Left ventricle myocardium inferior (tissue), 1 donor: ENCODE measurements around the gene LLCFC1. TPM values are rescaled to one million over a fixed set of nuclear protein-coding genes. Genes with fewer than 3 reads are reported as not detected.

Source experiments
- DNase-seq: peaks from one replicate; pipeline ENCODE4 v3.0.0-alpha.2; 2020
- H3K27ac ChIP-seq: fragments of 200-600 bp; replicated peaks from 2 replicates; pipeline ENCODE4 v1.8.0; 2021
- H3K27me3 ChIP-seq: fragments of 200-600 bp; 2 replicates; pipeline ENCODE4 v1.8.0; 2021; ENCODE audit warnings: low read depth
- H3K36me3 ChIP-seq: fragments of 200-600 bp; 2 replicates; pipeline ENCODE4 v1.8.0; 2021
- H3K4me1 ChIP-seq: fragments of 200-600 bp; 2 replicates; pipeline ENCODE4 v1.8.0; 2021
- H3K4me3 ChIP-seq: fragments of 200-600 bp; 2 replicates; pipeline ENCODE4 v1.8.0; 2021; ENCODE audit warnings: mild to moderate bottlenecking, moderate library complexity
- H3K9me3 ChIP-seq: fragments of 200-600 bp; replicated peaks from 2 replicates; pipeline ENCODE4 v1.8.0; 2021
- intact Hi-C: fragments of 100-400 bp; cut with micrococcal nuclease; formaldehyde crosslinking; loops from one replicate; pipeline ENCODE4 v1.11.0; 2022
- total RNA-seq: library from RNA; stranded (reverse); fragmentation: NEBNext Ultra II Directional; extraction: Animal tissue kit (Norgen Biotek cat#: 25700); gene quantifications from one replicate; pipeline ENCODE4 v1.2.1, GENCODE V29; 2021
- TF ChIP-seq, protein P1 (sequence below): fragments of 200-600 bp; IDR thresholded peaks from 2 replicates; pipeline ENCODE4 v1.8.0; 2021; ENCODE audit warnings: antibody characterized with exemption, mild to moderate bottlenecking, borderline replicate concordance
- donor health status: DM: no; HTN: yes; CAD: no; lungs with severe emphysema.

Gene LLCFC1
- total RNA-seq, 1 donor from 2014 or later, result not detected

DNA sequence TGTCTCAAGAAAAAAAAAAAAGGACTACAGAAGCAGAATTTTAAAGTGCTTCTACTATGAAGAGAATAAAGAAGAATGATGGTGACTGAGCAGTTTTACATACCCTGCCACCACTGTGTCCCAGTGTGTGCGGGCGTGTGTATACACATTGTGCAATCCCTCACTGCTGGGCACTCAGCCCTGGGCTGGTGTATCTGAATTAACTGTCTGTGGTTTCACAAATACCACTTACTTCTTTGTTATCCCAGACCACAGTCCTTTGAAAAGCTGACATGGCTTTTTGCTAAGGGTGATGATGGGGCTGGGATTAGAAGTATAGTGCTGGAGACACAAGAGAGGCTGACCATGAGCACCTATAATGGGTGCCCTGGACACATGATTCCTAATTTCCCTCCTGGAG is 32.6 kb upstream of the LLCFC1 start:
- peaks cover 20% of the 10 kb centered on the region for H3K9me3 ChIP-seq
- no peak overlapping the region for H3K27ac ChIP-seq
- TF ChIP-seq, protein P1, sequence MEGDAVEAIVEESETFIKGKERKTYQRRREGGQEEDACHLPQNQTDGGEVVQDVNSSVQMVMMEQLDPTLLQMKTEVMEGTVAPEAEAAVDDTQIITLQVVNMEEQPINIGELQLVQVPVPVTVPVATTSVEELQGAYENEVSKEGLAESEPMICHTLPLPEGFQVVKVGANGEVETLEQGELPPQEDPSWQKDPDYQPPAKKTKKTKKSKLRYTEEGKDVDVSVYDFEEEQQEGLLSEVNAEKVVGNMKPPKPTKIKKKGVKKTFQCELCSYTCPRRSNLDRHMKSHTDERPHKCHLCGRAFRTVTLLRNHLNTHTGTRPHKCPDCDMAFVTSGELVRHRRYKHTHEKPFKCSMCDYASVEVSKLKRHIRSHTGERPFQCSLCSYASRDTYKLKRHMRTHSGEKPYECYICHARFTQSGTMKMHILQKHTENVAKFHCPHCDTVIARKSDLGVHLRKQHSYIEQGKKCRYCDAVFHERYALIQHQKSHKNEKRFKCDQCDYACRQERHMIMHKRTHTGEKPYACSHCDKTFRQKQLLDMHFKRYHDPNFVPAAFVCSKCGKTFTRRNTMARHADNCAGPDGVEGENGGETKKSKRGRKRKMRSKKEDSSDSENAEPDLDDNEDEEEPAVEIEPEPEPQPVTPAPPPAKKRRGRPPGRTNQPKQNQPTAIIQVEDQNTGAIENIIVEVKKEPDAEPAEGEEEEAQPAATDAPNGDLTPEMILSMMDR, result no peak
- no peaks in the 10 kb centered on the region for H3K4me1 ChIP-seq
- no peak overlapping the region for H3K4me3 ChIP-seq
- DNase-seq, result no peak
- no peaks in the 10 kb centered on the region for H3K36me3 ChIP-seq
- intact Hi-C loops, result no loop called here
- peaks cover 34% of the 10 kb centered on the region for H3K27me3 ChIP-seq

DNA sequence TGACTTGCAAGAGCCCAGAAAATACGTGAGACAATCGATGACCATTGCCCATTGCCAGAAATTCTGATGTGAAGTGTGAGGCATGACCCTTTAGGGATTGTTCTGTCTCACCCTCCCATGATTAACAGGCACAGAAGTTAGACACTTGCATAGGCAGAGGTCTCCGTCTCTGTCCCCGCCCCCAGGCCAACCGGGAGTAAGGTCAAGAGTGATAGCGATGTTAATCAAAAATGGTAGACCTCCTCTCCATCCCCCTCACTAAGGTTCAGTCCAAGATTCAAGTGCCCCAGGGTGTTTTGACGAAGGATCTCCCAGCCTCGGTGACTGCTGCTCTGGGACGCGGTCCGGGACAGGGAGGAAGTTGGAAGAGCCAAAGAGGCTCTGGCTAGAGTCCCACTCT is 31.0 kb upstream of the LLCFC1 start:
- Histone ChIP-seq H3K9me3 (peaks cover 20% of the 10 kb centered on the region), H3K4me1 (no peaks in the 10 kb centered on the region), H3K27ac (no peak overlapping the region), H3K4me3 (no peak overlapping the region), H3K27me3 (peaks cover 48% of the 10 kb centered on the region), H3K36me3 (no peaks in the 10 kb centered on the region)
- intact Hi-C loops, result no loop called here
- no peak for DNase-seq
- TF ChIP-seq, protein P1, result no peak

DNA sequence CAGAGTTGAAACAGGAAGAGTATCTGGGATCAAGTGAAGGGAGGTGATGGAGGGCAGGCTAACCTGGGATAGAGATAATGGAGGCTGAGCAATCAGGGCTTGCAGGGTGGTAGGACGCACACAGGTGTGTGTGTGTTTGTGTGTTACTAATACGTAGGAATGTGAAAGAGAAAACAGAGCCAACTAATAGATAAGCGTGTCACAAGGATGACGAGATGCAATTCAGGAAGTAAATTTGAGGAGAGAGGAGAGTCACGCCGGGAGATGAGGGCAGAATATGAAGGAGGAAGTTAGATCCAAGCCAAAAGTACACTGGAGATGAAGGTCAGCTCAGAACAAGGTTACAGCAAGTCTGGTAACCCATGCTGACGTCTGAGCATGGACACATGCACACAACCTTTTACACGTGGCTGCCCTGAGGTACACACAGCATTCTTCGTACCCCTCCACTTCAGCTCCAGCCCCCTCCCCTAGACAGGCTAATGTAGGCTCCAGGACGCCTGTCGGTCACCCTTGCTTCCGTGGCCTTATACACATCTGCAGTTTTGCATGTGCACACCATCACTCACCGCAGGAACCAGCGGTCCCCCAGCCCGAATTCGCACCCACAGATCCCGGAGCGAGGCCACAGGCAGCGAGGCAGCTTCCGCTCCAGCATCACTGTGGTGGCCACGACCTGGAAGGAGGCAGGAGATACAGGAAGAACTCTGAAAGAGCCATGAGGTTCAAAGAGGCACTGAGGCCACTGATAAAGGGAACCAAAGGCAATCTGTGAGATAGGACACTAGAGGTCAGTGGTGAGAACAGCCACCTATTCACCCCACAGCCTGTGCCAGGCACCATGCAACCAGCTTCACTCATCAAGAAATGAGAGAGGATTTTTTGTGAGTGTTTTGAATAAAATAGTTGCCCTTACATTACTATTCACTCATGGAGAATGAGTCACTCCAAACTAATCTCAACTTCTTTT is 30.1 kb upstream of the LLCFC1 start:
- TF ChIP-seq, protein P1, result peak; percentile 17
- no peaks in the 10 kb centered on the region for H3K4me1 ChIP-seq
- no peaks in the 10 kb centered on the region for H3K36me3 ChIP-seq
- no peak overlapping the region for H3K27ac ChIP-seq
- peaks cover 54% of the 10 kb centered on the region for H3K27me3 ChIP-seq
- DNase-seq, result no peak
- no peak overlapping the region for H3K4me3 ChIP-seq
- peaks cover 12% of the 10 kb centered on the region for H3K9me3 ChIP-seq
- intact Hi-C loops, result no loop called here

DNA sequence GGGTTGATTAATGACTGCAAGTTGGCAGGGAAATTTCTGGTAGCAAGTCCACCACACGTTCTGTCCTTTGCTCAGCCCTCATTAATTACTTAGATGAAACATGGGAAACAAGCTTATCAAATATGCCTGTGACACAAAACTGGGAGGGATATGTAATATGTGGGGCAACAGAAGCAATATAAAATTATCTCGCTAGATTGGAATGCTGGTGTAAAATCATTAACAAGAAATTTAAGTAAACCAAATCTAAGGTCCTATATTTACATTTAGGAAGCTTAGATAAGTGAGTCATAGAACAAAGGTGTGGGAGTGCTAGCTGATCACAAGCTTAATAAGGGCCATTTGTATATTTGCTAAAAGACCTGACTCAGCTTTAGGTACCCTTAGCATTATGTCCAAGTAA is 29.3 kb upstream of the LLCFC1 start:
- H3K27me3 ChIP-seq, result peaks cover 54% of the 10 kb centered on the region
- peaks cover 4% of the 10 kb centered on the region for H3K9me3 ChIP-seq
- DNase-seq, result no peak
- TF ChIP-seq, protein P1, result no peak
- no peaks in the 10 kb centered on the region for H3K4me1 ChIP-seq
- no peak overlapping the region for H3K27ac ChIP-seq
- no peaks in the 10 kb centered on the region for H3K36me3 ChIP-seq
- H3K4me3 ChIP-seq, result no peak overlapping the region
- intact Hi-C loops, result no loop called here

DNA sequence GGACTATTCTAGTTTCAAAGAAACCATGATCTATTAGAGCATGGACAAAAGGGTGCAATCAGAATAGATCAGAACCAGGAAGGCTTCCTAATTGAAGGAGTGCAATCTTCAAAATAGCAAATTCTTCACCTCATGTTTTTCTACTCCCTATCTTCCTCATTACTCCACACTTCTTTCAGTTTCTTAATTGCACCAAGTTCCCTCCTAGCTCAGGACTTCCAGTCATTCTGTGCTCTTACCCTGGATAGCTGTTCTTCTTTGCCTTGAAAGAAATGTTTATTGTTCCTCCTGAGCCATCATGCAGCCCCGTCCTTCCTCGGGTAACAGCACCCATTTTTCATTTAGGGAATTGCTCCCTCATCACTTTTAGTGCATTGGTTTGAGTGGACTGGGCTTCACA is 28.8 kb upstream of the LLCFC1 start:
- H3K27ac ChIP-seq, result no peak overlapping the region
- H3K4me1 ChIP-seq, result no peaks in the 10 kb centered on the region
- no peaks in the 10 kb centered on the region for H3K9me3 ChIP-seq
- intact Hi-C loops, result no loop called here
- no peaks in the 10 kb centered on the region for H3K36me3 ChIP-seq
- H3K4me3 ChIP-seq, result no peak overlapping the region
- DNase-seq, result no peak
- TF ChIP-seq, protein P1, result no peak
- H3K27me3 ChIP-seq, result peaks cover 54% of the 10 kb centered on the region
